Uterus (tissue), 2 donors: ENCODE measurements around the gene CDIP1.

Experiments
- CTCF ChIP-seq, 4 experiments: fragments of 200-600 bp in 2 of 4; fragments of 450-650 bp in 2 of 4; sonication (generic) in 2 of 4; IDR thresholded peaks; one replicate each; pipeline ENCODE4 v1.5.1; 2016 to 2019; ENCODE audit warnings: antibody characterized with exemption in 4 of 4, mild to moderate bottlenecking in 2 of 4, moderate library complexity in 1 of 4
- POLR2A ChIP-seq, 2 donors: fragments of 450-650 bp; IDR thresholded peaks; one replicate each; pipeline ENCODE4 v1.6.1; 2016; ENCODE audit warnings: antibody characterized with exemption in 2 of 2, mild to moderate bottlenecking in 1 of 2, moderate library complexity in 1 of 2

DNA sequence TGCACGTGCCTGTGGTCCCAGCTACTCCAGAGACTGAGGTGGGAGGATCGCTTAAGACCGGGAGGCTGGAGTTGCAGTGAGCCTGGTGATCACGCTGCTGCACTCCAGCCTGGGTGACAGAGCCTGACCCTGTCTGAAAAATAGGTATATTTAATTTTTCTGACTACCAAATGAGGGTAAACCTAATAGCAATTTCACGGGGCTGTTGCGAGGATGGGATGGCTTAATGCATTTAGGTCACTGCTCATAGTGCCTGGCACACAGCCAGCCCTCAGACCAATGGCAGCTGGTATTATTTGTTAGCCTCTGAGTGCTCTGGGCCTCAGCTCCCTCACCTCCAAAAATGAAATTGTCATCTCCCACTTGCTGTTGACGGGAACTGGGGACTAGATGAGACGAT is 5.9 kb upstream of the CDIP1 start:
- TF ChIP-seq POLR2A (IDR thresholded peaks at IDR 0.05): no peak
- no peak for TF ChIP-seq CTCF (IDR thresholded peaks at IDR 0.05)
